Measurements from ENCODE around the gene ZNF330.
"Not testable (repeated sequence)": the region's sequence is repeated elsewhere in the genome, so short reads cannot be mapped to it uniquely, and the experiment has no call there.

The ZNF330 gene

GRCh38 chr4:141213550-141213991 is 7.1 kb upstream of the ZNF330 start:
- TF ChIP-seq CTCF (conservative IDR thresholded peaks at IDR 0.05; ENCODE audit: control insufficient read depth, insufficient read depth, low read depth, low read length): no peak
- H3K4me3 ChIP-seq (ENCODE audit: control insufficient read depth, low read depth, low read length): no peak overlapping the region
- DNase-seq (ENCODE audit: low read depth): no peak

DNA sequence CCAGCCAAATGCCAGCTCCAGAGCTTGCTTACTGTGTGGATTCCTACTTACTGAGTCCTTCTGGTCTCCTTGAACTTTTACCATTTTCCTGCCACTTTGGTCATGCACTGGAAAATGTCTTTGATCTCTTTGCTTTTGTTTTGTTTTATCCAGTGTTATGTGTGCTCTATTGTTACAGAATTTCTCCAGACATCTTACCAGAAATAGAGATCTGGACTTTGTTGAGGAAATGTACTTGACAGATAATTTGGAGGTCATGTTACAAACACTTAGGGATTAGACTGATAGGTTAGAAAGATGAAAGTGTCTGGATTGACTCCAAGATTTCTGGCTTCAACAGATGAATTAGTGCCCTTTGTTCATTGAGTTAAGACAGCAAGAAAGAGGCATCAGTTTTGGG is 5.7 kb upstream of the ZNF330 start:
- TF ChIP-seq CTCF (conservative IDR thresholded peaks at IDR 0.05; ENCODE audit: control insufficient read depth, insufficient read depth, low read depth, low read length): no peak
- no peak overlapping the region for H3K4me3 ChIP-seq (ENCODE audit: control insufficient read depth, low read depth, low read length)

DNA sequence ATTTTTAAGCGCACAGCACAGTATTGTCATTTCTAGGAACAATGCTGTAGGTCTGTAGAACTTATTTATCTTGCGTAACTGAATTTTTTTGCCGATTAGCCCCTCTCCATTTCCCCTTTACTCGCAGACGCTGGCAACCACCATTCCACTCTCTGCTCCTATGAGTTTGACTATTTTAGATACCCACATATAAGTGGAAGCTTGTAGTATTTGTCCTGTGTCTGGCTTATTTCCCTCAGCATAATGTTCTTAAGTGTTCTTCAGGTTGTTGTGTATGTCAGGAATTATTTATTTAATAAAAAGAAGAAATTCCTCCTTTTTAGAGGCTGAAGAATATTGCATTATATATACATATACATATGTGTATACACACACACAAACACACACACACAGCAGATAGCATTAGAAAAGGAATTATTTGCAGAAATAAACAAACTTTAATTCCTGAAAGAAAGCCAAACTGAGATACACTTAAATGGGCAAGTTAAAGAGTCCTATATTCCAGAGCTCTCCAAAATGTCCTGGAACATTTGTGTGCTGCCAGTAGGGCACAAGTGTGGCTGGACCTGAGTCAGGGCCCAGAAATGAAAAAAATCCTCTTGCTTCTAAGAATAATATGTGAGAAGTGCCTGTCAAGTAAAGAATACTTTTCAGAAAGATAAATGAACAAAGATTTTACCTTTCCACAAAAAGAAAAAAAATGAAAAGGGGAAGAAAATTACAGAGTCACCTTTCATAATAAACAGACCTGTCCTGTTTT is 4.5 kb upstream of the ZNF330 start:
- DNase-seq (ENCODE audit: low read depth): no peak
- no peak overlapping the region for H3K4me3 ChIP-seq (ENCODE audit: control insufficient read depth, low read depth, low read length)
- no peak for TF ChIP-seq CTCF (conservative IDR thresholded peaks at IDR 0.05; ENCODE audit: control insufficient read depth, insufficient read depth, low read depth, low read length)

More for the DNA sequence above, 5.7 kb upstream of the ZNF330 start:
- no peak for DNase-seq (ENCODE audit: low read depth)

DNA sequence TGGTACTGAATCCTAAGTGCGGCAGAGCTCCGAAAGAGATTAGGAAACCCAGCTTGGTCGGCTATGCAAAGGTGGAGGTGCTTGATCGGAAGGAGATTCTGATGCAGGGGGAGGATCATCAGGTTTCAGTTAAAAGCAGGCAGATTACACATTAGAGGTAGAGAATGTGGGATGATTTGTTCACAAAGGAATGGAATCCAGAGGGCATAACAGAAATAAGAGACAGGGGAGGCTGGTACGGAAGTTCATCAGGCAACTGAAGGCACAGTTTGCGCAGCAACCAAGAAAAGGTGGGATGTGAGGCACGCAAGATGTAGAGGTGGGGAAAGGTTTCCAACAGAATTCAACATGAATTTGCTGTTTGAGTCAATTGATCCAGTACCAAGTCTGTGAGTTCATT is 424 bp upstream of the ZNF330 start:
- H3K4me3 ChIP-seq (ENCODE audit: control insufficient read depth, low read depth, low read length): peak overlapping the region; percentile 92
- no peak for DNase-seq (ENCODE audit: low read depth)
- TF ChIP-seq CTCF (conservative IDR thresholded peaks at IDR 0.05; ENCODE audit: control insufficient read depth, insufficient read depth, low read depth, low read length): no peak

GRCh38 chr4:141223418-141223817 is 2.7 kb downstream of the ZNF330 start:
- no peak for TF ChIP-seq CTCF (conservative IDR thresholded peaks at IDR 0.05; ENCODE audit: control insufficient read depth, insufficient read depth, low read depth, low read length)
- no peak for DNase-seq (ENCODE audit: low read depth)
- H3K4me3 ChIP-seq (ENCODE audit: control insufficient read depth, low read depth, low read length): no peak overlapping the region

GRCh38 chr4:141227280-141227679 is 6.6 kb downstream of the ZNF330 start:
- not testable (repeated sequence) for H3K4me3 ChIP-seq (ENCODE audit: control insufficient read depth, low read depth, low read length); DNase-seq (ENCODE audit: low read depth)

GRCh38 chr4:141229408-141230101 is 8.9 kb downstream of the ZNF330 start:
- DNase-seq (ENCODE audit: low read depth): no peak
- no peak for TF ChIP-seq CTCF (conservative IDR thresholded peaks at IDR 0.05; ENCODE audit: control insufficient read depth, insufficient read depth, low read depth, low read length)
- H3K4me3 ChIP-seq (ENCODE audit: control insufficient read depth, low read depth, low read length): no peak overlapping the region
